NCI-H2196 treated with DMSO at 0.1 percent for 48 hours (cell line): ENCODE measurements around the gene CYP46A1.

Experiments used
- DNase-seq: peaks from one replicate; lab custom pipeline; 2025; ENCODE audit not compliant: unreplicated experiment; lab: John Stamatoyannopoulos, UW

Gene CYP46A1

DNA sequence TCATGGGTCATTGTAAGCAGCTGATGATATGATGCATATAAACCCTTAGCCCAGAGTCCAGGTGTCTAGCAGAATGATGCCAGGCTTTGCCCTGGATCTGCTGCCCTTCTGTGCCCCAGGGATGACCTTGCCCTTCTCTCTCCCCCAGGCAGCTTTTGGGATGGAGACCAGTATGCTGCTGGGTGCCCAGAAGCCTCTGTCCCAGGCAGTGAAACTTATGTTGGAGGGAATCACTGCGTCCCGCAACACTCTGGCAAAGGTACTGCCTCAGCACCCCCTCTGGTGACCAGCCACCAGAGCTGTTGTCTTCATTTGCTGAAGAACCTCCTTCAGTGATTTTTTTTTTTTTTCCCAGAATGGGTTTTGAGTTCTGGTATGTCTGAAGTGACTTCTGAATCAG is 23.3 kb downstream of the CYP46A1 start:
- DNase-seq = no peak

DNA sequence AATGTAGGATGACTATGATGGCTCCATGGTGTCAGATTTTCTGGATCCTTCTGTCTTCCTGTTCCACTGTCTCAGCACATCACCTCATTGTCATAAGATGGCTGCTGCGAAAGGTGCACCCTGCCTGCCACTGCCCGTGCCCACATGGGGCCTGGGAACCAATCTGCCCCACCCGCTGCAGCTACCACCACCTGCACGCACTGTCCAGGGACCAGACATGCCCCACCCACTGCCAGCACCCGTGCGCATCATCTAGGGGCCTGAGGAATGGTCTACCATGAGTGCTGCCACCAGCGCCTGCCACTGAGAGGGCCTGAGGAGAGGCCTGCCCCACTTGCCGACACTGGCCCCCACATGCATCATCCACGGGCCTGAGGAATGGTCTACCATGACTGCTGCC is 23.8 kb downstream of the CYP46A1 start:
- no peak for DNase-seq

DNA sequence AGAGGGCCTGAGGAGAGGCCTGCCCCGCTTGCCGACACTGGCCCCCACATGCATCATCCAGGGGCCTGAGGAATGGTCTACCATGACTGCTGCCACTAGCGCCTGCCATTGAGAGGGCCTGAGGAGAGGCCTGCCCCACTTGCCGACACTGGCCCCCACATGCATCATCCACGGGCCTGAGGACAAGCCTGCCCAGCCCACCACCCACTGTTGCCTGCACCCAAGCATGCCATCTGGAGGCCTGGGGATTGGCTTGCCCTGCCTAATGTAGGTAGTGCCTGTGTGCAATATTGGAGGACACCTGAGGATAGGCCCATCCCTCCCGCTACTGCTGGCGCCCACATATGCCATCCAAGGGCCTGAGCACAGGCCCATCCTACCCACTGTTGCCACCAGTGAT is 24.4 kb downstream of the CYP46A1 start:
- DNase-seq = no peak

- DNase-seq = no peak
Measured at GRCh38 chr14:99713972-99714371, 29.9 kb downstream of the CYP46A1 start.

- no peak for DNase-seq
Measured at GRCh38 chr14:99715266-99716000, 31.3 kb downstream of the CYP46A1 start.

GRCh38 chr14:99716091-99716849 is 32.2 kb downstream of the CYP46A1 start:
- DNase-seq = no peak

- DNase-seq = no peak
Measured at GRCh38 chr14:99716850-99717681, 33.0 kb downstream of the CYP46A1 start.

GRCh38 chr14:99717682-99718013 is 33.5 kb downstream of the CYP46A1 start:
- no peak for DNase-seq

DNA sequence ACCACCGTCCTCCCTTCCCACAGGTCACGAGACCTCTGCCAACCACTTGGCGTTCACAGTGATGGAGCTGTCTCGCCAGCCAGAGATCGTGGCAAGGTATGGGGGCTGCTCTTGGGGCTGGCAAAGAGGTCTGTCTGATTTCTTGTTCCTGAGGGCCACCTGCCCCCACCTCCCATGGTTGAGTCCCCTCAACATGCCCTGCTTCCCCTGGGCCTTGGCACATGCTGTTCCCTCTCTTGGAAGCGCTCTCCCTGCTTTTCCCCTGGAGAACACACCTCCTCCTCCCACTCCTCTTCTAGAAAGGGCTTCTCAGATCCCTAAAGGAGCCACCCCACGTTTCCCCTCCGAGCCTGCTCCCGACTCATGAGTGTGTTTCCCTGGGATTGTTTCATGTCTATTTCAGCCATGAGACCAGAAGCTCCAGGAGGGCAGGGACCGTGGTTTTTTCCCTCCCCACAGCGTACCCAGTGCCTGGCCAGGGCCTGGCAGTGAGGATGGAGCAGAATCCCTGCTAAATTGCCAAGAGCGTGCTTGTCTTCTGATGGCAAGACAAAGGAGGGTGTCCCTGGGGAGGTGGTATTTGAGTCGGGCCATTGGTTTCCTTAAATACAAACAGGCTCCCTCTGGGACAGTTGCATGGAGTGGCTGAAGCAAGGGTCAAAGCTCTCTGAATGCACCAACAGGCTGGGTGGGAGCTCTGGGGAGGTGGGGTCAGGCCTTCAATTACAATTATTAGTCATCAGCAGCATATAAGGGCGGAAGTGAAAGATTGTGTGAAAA is 34.1 kb downstream of the CYP46A1 start:
- DNase-seq = no peak

DNA sequence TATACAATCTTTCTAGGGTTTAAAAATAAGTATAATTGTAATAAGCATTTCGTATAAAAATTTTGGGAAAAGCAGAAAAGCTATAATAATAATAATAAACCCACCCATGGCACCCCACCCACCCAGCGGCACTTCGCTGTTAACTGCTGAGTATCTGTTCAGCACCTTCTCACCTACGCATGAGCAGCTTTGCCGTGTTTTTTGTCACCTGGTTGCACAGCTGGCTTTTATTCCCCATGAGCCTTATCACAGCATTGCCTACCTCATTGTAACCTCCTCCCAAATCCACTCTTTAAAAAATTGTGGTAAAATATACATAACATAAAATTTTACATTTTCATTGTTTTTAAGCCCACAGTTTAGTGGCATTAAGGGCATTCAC is 34.7 kb downstream of the CYP46A1 start:
- no peak for DNase-seq

- DNase-seq = no peak
Measured at GRCh38 chr14:99720941-99721791, 37.1 kb downstream of the CYP46A1 start.

GRCh38 chr14:99721792-99722516 is 37.9 kb downstream of the CYP46A1 start:
- no peak for DNase-seq

GRCh38 chr14:99722741-99723140 is 38.6 kb downstream of the CYP46A1 start:
- no peak for DNase-seq

GRCh38 chr14:99724196-99724891 is 40.2 kb downstream of the CYP46A1 start:
- DNase-seq = no peak

- no peak for DNase-seq
Measured at GRCh38 chr14:99724939-99725773, 41.1 kb downstream of the CYP46A1 start.

DNA sequence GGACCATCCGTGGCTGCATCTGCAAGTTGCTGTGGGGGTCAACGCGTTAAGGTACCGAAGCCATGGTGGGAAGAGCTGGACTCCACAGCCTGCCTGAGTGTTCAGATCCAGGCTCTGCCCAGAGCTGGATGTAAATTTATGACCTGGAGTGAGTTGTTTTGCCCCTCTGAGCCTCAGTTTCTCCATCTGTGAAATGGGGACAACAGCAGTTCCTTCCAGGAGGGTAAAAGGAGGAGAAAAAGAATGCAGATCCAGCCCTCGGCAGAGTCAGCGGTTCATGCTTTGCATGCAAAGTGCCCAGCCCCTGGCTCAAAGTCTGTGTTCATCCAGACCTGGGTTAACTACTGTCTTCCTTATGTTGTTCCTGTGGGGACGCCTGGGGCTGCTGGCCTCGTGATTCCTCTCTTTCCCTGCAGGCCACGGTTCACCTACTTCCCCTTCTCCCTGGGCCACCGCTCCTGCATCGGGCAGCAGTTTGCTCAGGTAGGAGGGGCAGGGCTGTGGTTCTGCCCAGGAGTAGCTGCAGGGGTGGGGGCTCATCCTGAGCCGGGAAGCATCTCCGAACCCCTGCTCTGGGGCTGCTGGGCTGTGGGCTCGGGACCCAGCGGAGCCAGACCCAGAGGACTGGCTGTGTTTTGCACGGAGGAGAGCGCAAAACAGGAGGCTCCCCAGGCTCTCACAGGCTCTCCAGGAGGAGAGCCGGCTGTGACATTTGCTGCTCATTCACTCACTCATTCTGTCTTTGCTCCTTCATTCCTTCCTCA is 41.9 kb downstream of the CYP46A1 start:
- DNase-seq = no peak

GRCh38 chr14:99726538-99727095 is 42.5 kb downstream of the CYP46A1 start:
- DNase-seq = no peak
